Subcutaneous abdominal adipose tissue (tissue), 5 donors: ENCODE data around the gene MAP7D1.
A peak's percentile ranks its signal among the peaks of the same experiment; 100 is the strongest.

Experiments used
- H3K27ac ChIP-seq: one replicate; pipeline ENCODE4 v1.7.0; 2013; ENCODE audit warnings: low read depth, mild to moderate bottlenecking, inconsistent platforms, low read length, moderate library complexity
- H3K27me3 ChIP-seq, 5 donors: one replicate each; pipeline ENCODE4 v1.7.0; 2013; ENCODE audit warnings: low read length in 5 of 5, inconsistent platforms in 1 of 5; ENCODE audit not compliant: control insufficient read depth in 5 of 5, insufficient read depth in 4 of 5
- H3K36me3 ChIP-seq, 5 donors: one replicate each; pipeline ENCODE4 v1.7.0; 2013; ENCODE audit warnings: low read length in 5 of 5; ENCODE audit not compliant: control insufficient read depth in 5 of 5, insufficient read depth in 5 of 5
- H3K4me1 ChIP-seq, 5 donors: one replicate each; pipeline ENCODE4 v1.7.0; 2013; ENCODE audit warnings: low read length in 5 of 5, mild to moderate bottlenecking in 3 of 5, moderate library complexity in 1 of 5; ENCODE audit not compliant: control insufficient read depth in 5 of 5, insufficient read depth in 5 of 5
- H3K4me3 ChIP-seq, 5 donors: one replicate each; pipeline ENCODE4 v1.7.0; 2013; ENCODE audit warnings: low read length in 5 of 5, low read depth in 1 of 5
- H3K9ac ChIP-seq, 5 donors: one replicate each; pipeline ENCODE4 v1.7.0; 2013; ENCODE audit warnings: low read length in 5 of 5, mild to moderate bottlenecking in 4 of 5, moderate library complexity in 3 of 5
- H3K9me3 ChIP-seq, 5 donors: one replicate each; pipeline ENCODE4 v1.7.0; 2013; ENCODE audit warnings: low read length in 5 of 5; ENCODE audit not compliant: control insufficient read depth in 5 of 5
- donor health status: healthy.
- donor health status: healthy.
- donor health status: healthy.
- donor health status: healthy.
- donor health status: healthy.

The MAP7D1 gene

DNA sequence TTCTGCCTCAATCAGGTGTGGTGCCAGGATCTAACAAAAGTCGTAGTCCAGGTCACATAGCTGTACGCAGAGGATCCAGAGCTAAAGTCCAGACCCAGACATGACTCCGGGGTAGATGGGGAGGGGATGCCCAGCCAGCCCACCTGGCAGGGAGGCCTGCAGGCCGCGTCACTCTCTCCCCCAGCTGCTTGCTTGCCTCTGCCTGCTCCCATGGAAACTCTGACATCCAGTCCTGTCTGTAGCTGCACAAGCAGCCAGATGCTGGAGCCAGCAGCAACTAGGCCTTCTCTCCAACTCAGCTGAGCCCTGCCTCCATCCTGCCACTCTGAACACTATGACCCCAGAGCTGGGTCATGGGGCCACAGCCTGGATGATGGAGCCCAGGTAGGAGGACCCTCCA, 39.1 kb upstream of the MAP7D1 start:
- Histone ChIP-seq H3K4me1 (peaks cover 0 to 23% (median 6%) of the 10 kb centered on the region in 5 donors), H3K27ac (no peak overlapping the region), H3K36me3 (no peaks in the 10 kb centered on the region), H3K4me3 (no peak overlapping the region), H3K9ac (peak overlapping the region in 1 of 5 donors; percentile 11), H3K27me3 (peaks cover 0 to 7% (median 2%) of the 10 kb centered on the region in 5 donors), H3K9me3 (no peaks in the 10 kb centered on the region)

GRCh38 chr1:36118447-36119204, 37.3 kb upstream of the MAP7D1 start:
- Histone ChIP-seq H3K9ac (no peak overlapping the region), H3K36me3 (no peaks in the 10 kb centered on the region), H3K27me3 (peaks cover 0 to 7% (median under 1%) of the 10 kb centered on the region in 5 donors), H3K27ac (no peak overlapping the region), H3K9me3 (no peaks in the 10 kb centered on the region), H3K4me3 (no peak overlapping the region), H3K4me1 (peaks cover 0 to 32% (median 13%) of the 10 kb centered on the region in 5 donors)

DNA sequence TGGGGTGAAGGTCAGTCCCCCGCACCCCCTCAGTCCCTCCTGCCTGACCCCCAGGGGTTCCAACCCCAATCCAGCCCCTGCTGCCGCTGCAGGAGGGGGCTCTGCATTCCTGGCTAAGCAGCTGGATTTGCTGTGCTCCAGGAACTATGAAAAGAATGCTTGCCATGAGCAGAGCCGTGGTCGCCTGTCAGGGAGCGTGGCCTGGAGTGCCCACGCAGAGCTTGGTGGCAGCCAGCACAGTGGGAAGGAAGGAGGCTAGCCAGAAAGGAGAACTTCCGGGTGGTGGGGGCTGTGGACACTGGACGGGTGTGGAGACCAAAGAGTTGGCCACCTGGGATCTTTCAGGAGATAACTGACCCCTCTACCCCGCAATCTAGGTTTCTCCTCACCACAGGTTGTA, 36.5 kb upstream of the MAP7D1 start:
- Histone ChIP-seq H3K27me3 (peaks cover 0 to 12% (median 1%) of the 10 kb centered on the region in 5 donors), H3K36me3 (no peaks in the 10 kb centered on the region), H3K9me3 (no peaks in the 10 kb centered on the region), H3K4me3 (no peak overlapping the region), H3K27ac (no peak overlapping the region), H3K9ac (no peak overlapping the region), H3K4me1 (peaks cover 0 to 40% (median 19%) of the 10 kb centered on the region in 5 donors)

DNA sequence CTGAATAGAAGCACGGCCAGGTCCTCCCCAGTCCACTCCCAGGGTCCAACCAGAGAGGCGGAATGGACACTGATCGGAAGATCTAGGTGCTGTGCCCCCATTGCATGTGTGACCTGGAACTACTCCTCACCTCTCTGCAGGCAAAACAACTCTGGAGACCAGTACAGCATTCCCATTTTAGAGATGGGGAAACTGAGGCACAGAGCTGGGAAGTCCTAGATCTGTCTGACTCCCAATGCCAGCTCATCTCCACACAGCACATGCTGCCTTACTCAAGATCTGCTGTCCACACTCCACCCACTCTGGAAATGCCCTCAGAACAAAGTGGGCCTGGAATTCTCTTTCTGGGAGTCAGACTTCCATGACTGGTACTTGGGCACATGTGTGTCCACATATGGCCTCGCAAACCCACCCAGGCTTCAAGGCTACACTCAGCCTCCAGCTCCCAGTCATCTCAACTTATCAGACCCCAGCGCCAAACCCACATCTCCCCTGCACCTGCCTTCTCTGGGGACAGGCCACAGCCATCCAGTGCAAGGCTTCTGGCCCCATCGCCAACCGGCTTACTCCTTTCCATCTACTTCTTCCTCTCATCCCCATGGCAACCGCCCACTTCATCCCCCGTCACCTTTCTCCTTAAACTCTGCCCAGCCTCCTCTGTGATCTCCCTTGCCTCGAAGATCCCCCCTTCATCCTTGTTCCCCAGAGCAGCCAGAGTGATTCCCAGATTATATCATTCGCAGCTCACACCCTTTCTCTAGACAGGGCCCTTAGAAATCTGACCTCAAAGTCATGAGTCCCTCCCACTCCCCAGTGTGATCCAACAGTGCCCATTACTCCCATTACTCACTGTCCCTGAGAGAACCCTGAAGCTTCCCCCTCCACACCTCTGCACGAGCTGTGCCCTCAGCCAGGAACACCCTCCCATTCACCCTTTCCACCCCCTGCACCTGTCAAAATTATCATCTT, 33.6 kb upstream of the MAP7D1 start:
- no peaks in the 10 kb centered on the region for H3K9me3 ChIP-seq
- H3K9ac ChIP-seq = no peak overlapping the region
- no peak overlapping the region for H3K27ac ChIP-seq
- H3K27me3 ChIP-seq = peaks cover 3 to 27% (median 7%) of the 10 kb centered on the region in 5 donors
- peaks cover 0 to 37% (median 14%) of the 10 kb centered on the region in 5 donors for H3K4me1 ChIP-seq
- no peak overlapping the region for H3K4me3 ChIP-seq
- H3K36me3 ChIP-seq = no peaks in the 10 kb centered on the region

- Histone ChIP-seq H3K9ac (peak overlapping the region in 2 of 5 donors; percentile 25 to 64), H3K4me1 (peaks cover 0 to 37% (median 14%) of the 10 kb centered on the region in 5 donors), H3K9me3 (no peaks in the 10 kb centered on the region), H3K36me3 (no peaks in the 10 kb centered on the region), H3K4me3 (peak overlapping the region in 2 of 5 donors; percentile 4 to 24), H3K27me3 (peaks cover 3 to 24% (median 7%) of the 10 kb centered on the region in 5 donors), H3K27ac (no peak overlapping the region)
These were observed 32.6 kb upstream of the MAP7D1 start for GRCh38 chr1:36123356-36123755.

DNA sequence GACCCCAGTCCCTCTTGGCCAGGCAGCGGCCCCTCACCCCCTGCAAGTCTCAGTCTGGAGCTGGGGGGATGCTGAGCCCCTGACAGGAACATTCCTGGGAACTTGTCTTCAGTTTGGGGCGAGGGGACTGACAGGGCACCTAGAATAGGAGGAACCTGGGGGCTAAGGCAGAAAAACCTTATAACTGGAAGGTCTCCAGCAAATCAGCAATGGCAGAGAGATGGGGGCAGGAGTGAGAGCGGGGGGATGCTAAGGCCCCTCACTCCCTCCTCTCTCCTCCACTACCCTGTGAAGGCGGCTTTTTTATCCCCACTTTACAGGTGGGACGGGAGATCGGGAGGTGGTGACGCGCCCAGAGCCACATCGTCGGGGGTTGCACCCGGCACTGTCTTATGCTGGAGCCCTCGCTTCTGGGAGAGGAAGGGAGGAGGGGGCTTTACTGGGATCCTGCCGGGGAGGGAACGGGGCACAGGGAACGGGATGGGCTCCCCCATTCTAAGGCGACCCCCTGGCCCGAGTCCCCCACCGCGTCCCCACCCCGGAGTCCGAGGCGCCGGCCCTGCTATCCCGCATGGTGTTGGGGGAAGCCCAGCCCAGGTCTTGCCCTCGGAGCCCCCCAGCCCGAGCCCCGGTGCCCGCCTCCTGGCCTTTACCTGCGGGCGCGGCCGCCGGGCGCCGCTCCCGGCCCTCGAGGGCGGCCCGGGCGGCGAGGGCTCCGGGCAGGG, 31.4 kb upstream of the MAP7D1 start:
- no peaks in the 10 kb centered on the region for H3K36me3 ChIP-seq
- peaks cover 3 to 20% (median 7%) of the 10 kb centered on the region in 5 donors for H3K27me3 ChIP-seq
- H3K9me3 ChIP-seq = no peaks in the 10 kb centered on the region
- H3K9ac ChIP-seq = no peak overlapping the region
- peak overlapping the region in 1 of 5 donors; percentile 18 for H3K4me3 ChIP-seq
- H3K27ac ChIP-seq = no peak overlapping the region
- peaks cover 0 to 33% (median 14%) of the 10 kb centered on the region in 5 donors for H3K4me1 ChIP-seq

- Histone ChIP-seq H3K36me3 (no peaks in the 10 kb centered on the region), H3K9me3 (no peaks in the 10 kb centered on the region), H3K27ac (no peak within 1 kb of the TSS), H3K4me3 (peak within 1 kb of the TSS in 4 of 5 donors; percentile 46 to 61 (median 50)), H3K9ac (peak within 1 kb of the TSS in 3 of 5 donors; percentile 19 to 25 (median 20)), H3K4me1 (peaks cover 0 to 32% (median 14%) of the 10 kb centered on the region in 5 donors), H3K27me3 (peaks cover 3 to 20% (median 7%) of the 10 kb centered on the region in 5 donors)
These were observed 30.6 kb upstream of the MAP7D1 start, which contains the start of gene COL8A2 for GRCh38 chr1:36125129-36125991. TSS of gene COL8A2 (minus strand) at chr1:36125222. CDS start at chr1:36100242, 24,980 bp downstream.

DNA sequence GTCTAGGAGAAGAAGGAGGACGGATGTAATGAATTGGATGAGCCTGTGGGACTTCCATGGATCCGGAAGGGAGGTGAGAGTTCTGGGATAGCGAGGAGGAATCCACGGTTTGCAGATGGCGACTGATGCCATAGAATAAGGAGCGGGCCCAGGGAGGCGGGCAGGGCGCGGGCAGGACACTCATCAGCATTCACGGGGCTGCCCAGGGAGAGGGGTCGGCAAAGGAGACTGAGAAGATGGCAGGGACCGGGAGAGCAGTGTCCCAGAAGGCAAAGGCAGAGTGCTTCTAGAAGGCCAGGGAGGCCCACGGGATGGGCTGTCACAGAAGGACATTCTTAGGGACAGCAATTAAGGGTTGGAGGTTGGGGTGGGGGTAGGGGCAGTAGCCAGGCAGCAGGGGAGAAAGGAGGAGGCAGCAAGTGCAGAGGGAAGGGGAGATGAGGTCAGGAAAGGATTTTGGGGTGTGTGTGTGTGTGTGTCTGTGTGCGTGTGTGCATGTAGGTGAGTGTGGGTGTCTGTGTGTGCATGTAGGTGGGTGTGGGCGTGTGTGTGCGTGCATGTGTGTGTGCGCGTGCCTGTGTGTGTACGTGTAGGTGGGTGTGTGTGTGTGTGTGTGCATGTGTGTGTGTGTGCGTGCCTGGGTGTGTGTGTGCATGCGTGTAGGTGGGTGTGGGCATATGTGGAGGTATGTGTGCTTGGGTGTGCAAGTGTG, 29.8 kb upstream of the MAP7D1 start:
- peak overlapping the region in 1 of 5 donors; percentile 61 for H3K4me3 ChIP-seq
- no peaks in the 10 kb centered on the region for H3K36me3 ChIP-seq
- no peak overlapping the region for H3K9ac ChIP-seq
- no peak overlapping the region for H3K27ac ChIP-seq
- H3K4me1 ChIP-seq = peaks cover 0 to 32% (median 14%) of the 10 kb centered on the region in 5 donors
- H3K27me3 ChIP-seq = peaks cover 3 to 20% (median 7%) of the 10 kb centered on the region in 5 donors
- no peaks in the 10 kb centered on the region for H3K9me3 ChIP-seq
